ENCODE results near the gene ZNF155. TPM values are rescaled to one million over a fixed set of nuclear protein-coding genes. Genes with fewer than 3 reads are reported as not detected.

The ZNF155 gene

DNA sequence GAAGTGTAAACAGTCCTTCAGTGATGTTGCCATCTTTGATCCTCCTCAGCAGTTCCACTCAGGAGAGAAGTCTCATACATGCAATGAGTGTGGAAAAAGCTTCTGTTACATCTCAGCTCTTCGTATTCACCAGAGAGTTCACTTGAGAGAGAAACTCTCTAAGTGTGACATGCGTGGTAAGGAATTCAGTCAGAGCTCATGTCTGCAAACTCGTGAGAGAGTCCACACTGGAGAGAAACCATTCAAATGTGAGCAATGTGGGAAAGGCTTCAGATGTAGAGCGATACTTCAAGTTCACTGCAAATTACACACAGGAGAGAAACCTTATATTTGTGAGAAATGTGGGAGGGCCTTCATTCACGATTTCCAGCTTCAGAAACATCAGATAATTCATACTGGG is 26.5 kb downstream of the ZNF155 start:
- Histone ChIP-seq H3K4me3 (ENCODE audit: low read length) (no peak overlapping the region), H3K27me3 (ENCODE audit: control insufficient read depth, insufficient read depth, low read length) (no peaks in the 10 kb centered on the region), H3K9me3 (replicated peaks; ENCODE audit: low read length) (peaks cover 13% of the 10 kb centered on the region), H3K9ac (ENCODE audit: low read depth, low read length) (no peak overlapping the region), H3K4me1 (ENCODE audit: control insufficient read depth, insufficient read depth, low read length) (no peaks in the 10 kb centered on the region), H3K36me3 (ENCODE audit: insufficient read depth, low read length) (peaks cover 35% of the 10 kb centered on the region), H3K4me2 (ENCODE audit: low read length) (no peak overlapping the region)

DNA sequence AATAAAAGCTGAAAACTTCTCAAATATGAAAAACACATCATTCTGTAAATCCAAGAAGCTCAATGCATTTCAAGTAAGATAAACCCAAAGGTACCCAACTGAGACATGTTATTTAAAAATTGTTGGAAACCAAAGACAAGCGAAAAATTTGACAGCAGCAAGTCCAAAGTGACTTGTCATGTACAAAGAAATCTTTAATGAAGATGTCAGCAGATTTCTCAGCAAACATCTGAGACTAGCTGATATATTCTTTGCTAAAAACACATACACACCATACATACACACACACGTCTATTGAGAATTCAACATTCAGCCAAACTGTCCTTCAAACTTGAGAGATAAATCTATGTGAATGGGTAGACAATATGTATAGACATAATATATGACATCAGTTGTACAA is 35.5 kb downstream of the ZNF155 start:
- Histone ChIP-seq H3K9me3 (replicated peaks; ENCODE audit: low read length) (no peaks in the 10 kb centered on the region), H3K4me1 (ENCODE audit: control insufficient read depth, insufficient read depth, low read length) (peaks cover 1% of the 10 kb centered on the region), H3K36me3 (ENCODE audit: insufficient read depth, low read length) (no peaks in the 10 kb centered on the region), H3K4me3 (ENCODE audit: low read length) (no peak overlapping the region), H3K4me2 (ENCODE audit: low read length) (no peak overlapping the region), H3K27me3 (ENCODE audit: control insufficient read depth, insufficient read depth, low read length) (peaks cover 11% of the 10 kb centered on the region), H3K9ac (ENCODE audit: low read depth, low read length) (no peak overlapping the region)

DNA sequence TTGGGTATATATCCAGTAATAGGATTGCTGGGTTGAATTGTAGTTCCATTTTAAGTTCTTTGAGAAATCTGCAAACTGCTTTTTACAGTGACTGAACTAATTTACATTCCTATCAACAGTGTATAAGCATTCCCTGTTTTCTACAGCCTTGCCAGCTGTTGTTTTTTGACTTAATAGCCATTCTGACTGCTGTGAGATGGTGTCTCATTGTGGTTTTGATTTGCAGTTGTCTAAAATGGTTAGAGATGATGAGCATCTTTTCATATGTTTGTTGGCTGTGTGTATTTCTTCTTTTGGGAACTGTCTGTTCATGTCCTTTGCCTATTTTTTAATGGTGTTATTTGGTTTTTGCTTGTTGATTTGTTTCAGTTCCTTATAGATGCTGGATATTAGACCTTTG is 37.2 kb downstream of the ZNF155 start:
- no peak overlapping the region for H3K4me2 ChIP-seq (ENCODE audit: low read length)
- H3K4me3 ChIP-seq (ENCODE audit: low read length) = no peak overlapping the region
- peaks cover 11% of the 10 kb centered on the region for H3K27me3 ChIP-seq (ENCODE audit: control insufficient read depth, insufficient read depth, low read length)
- no peaks in the 10 kb centered on the region for H3K36me3 ChIP-seq (ENCODE audit: insufficient read depth, low read length)
- H3K9ac ChIP-seq (ENCODE audit: low read depth, low read length) = no peak overlapping the region
- H3K4me1 ChIP-seq (ENCODE audit: control insufficient read depth, insufficient read depth, low read length) = peaks cover 11% of the 10 kb centered on the region
- no peaks in the 10 kb centered on the region for H3K9me3 ChIP-seq (replicated peaks; ENCODE audit: low read length)

DNA sequence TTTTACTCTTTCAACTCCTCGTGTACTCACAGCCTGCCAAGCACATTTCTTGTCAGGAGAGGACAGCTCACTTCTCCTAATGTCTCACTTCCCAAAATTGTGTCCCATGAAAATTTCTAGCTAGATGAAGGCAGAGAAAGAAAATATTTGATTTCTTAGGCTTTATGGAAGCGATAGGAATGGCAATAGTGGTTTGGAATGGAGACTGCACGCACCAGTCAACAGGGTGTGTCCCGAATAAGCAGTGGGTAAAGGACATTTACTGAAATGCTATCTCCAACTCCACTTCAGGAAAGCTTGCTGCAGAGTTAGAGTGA is 40.9 kb downstream of the ZNF155 start:
- H3K4me2 ChIP-seq (ENCODE audit: low read length) = peak overlapping the region; percentile 93
- H3K4me1 ChIP-seq (ENCODE audit: control insufficient read depth, insufficient read depth, low read length) = peaks cover 11% of the 10 kb centered on the region
- peak overlapping the region; percentile 88 for H3K4me3 ChIP-seq (ENCODE audit: low read length)
- H3K9ac ChIP-seq (ENCODE audit: low read depth, low read length) = peak overlapping the region; percentile 88
- no peaks in the 10 kb centered on the region for H3K9me3 ChIP-seq (replicated peaks; ENCODE audit: low read length)
- H3K27me3 ChIP-seq (ENCODE audit: control insufficient read depth, insufficient read depth, low read length) = peaks cover 6% of the 10 kb centered on the region
- H3K36me3 ChIP-seq (ENCODE audit: insufficient read depth, low read length) = peaks cover 28% of the 10 kb centered on the region

DNA sequence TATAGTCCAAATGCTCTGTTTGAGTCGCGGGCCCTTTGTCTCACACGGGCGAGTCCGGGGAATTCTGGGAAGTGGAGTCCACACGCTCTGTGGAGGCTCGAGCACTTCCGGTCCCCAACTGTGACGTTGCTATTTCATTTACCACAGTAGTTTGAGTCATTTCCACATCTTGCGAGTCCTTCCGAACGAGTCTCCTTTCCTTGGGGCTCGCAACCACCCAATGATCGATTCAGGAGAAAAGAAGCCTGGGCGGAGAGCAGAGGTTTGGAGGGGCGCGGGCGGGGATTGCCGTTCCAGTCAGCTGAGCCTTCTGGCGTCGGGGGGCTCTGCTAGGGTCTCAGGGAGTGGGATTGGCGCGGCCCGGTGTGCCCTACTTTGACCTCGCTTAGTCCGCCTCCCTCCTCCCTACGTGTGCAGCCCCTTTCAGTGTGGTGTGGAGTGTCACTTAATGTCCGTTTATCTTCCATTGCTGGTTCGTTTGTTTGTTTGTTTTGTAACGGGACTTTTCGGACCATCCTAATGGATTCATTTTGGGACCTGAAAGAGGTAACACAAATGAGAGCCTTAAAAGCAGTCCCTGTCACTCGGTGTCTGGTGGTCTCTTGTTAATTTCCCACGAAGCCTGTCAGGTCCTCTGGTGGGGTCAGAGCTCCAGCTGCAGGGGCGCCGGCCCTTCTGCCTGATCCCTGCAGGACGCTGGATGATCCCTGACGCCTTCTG is 41.4 kb downstream of the ZNF155 start, which contains the start of gene ZNF222:
TSS of gene ZNF222 (plus strand) at position 163 of the 720 bp plus-strand sequence. CDS start at position 221, 58 bp downstream.
- peaks cover under 1% of the 10 kb centered on the region for H3K9me3 ChIP-seq (replicated peaks; ENCODE audit: low read length)
- peaks cover 1% of the 10 kb centered on the region for H3K27me3 ChIP-seq (ENCODE audit: control insufficient read depth, insufficient read depth, low read length)
- H3K4me3 ChIP-seq (ENCODE audit: low read length) = peak within 1 kb of the TSS; percentile 88
- H3K4me2 ChIP-seq (ENCODE audit: low read length) = peak within 1 kb of the TSS; percentile 93
- H3K4me1 ChIP-seq (ENCODE audit: control insufficient read depth, insufficient read depth, low read length) = peaks cover 11% of the 10 kb centered on the region
- peaks cover 33% of the 10 kb centered on the region for H3K36me3 ChIP-seq (ENCODE audit: insufficient read depth, low read length)
- H3K9ac ChIP-seq (ENCODE audit: low read depth, low read length) = peak within 1 kb of the TSS; percentile 88

DNA sequence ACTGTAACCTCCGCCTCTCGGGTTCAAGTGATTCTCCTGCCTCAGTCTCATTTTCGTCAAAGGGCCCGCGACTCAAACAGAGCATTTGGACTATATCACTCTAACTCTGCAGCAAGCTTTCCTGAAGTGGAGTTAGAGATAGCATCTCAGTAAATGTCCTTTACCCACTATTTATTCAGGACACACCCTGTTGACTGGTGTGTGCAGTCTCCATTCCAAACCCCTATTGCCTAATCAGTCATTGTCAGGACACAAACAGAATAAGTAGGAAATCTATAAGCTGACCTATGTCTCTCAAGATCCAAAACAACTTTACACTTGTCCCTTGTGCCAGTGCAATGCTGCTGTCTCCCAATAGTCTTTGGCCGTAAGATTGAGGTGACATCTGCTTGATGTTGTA is 42.6 kb downstream of the ZNF155 start:
- Histone ChIP-seq H3K4me3 (ENCODE audit: low read length) (no peak overlapping the region), H3K9me3 (replicated peaks; ENCODE audit: low read length) (peaks cover 8% of the 10 kb centered on the region), H3K4me2 (ENCODE audit: low read length) (no peak overlapping the region), H3K27me3 (ENCODE audit: control insufficient read depth, insufficient read depth, low read length) (no peaks in the 10 kb centered on the region), H3K9ac (ENCODE audit: low read depth, low read length) (no peak overlapping the region), H3K36me3 (ENCODE audit: insufficient read depth, low read length) (peaks cover 43% of the 10 kb centered on the region), H3K4me1 (ENCODE audit: control insufficient read depth, insufficient read depth, low read length) (peaks cover 11% of the 10 kb centered on the region)

DNA sequence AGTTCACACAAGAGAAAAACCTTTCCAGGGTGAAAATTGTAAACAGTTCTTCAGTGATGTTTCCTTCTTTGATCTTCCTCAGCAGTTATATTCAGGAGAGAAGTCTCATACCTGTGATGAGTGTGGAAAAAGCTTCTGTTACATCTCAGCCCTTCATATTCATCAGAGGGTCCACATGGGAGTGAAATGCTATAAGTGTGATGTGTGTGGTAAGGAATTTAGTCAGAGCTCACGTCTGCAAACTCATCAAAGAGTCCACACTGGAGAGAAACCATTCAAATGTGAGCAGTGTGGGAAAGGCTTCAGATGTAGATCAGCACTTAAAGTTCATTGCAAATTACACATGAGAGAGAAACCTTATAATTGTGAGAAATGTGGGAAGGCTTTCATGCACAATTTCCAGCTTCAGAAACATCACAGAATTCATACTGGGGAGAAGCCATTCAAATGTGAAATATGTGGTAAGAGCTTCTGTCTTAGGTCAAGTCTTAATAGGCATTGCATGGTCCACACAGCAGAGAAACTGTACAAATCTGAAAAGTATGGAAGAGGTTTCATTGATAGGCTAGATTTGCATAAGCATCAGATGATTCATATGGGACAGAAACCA is 48.1 kb downstream of the ZNF155 start:
- no peaks in the 10 kb centered on the region for H3K27me3 ChIP-seq (ENCODE audit: control insufficient read depth, insufficient read depth, low read length)
- H3K4me3 ChIP-seq (ENCODE audit: low read length) = no peak overlapping the region
- no peaks in the 10 kb centered on the region for H3K4me1 ChIP-seq (ENCODE audit: control insufficient read depth, insufficient read depth, low read length)
- no peak overlapping the region for H3K9ac ChIP-seq (ENCODE audit: low read depth, low read length)
- peaks cover 51% of the 10 kb centered on the region for H3K36me3 ChIP-seq (ENCODE audit: insufficient read depth, low read length)
- no peak overlapping the region for H3K4me2 ChIP-seq (ENCODE audit: low read length)
- H3K9me3 ChIP-seq (replicated peaks; ENCODE audit: low read length) = peaks cover 19% of the 10 kb centered on the region

DNA sequence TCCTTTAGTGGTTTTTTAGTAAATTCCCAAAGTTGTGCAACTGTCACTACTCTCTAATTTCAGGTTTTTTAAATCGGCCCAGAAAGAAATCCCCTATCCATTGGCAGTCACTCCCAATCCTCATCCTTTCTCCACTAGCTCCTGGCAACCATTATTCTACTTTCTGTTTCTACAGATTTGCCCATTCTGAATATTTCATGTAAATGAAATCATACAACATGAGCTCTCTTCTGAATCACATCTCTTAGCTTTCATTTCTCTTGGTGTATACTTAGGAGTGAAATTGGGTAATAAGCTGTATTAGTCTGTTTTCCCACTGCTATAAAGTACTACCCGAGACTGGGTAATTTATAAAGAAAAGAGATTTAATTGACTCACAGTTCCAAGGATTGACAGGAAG is 58.2 kb downstream of the ZNF155 start:
- Histone ChIP-seq H3K4me3 (ENCODE audit: low read length) (no peak overlapping the region), H3K36me3 (ENCODE audit: insufficient read depth, low read length) (no peaks in the 10 kb centered on the region), H3K4me1 (ENCODE audit: control insufficient read depth, insufficient read depth, low read length) (no peaks in the 10 kb centered on the region), H3K9me3 (replicated peaks; ENCODE audit: low read length) (no peaks in the 10 kb centered on the region), H3K27me3 (ENCODE audit: control insufficient read depth, insufficient read depth, low read length) (no peaks in the 10 kb centered on the region), H3K4me2 (ENCODE audit: low read length) (no peak overlapping the region), H3K9ac (ENCODE audit: low read depth, low read length) (no peak overlapping the region)

Small RNAs within 50 kb of the gene (small RNA-seq; reads per million reads assigned to genes)
- not detected for gene AC006213.5
